Fibroblast of pulmonary artery (primary cell): ENCODE measurements around the gene RSKR.
A peak's percentile ranks its signal among the peaks of the same experiment; 100 is the strongest.

Experiments
- DNase-seq: peaks from one replicate; pipeline ENCODE4 v3.0.0-alpha.2; 2010; ENCODE audit warnings: low read depth
- H3K4me3 ChIP-seq: replicated peaks from 2 replicates; pipeline ENCODE4 v1.5.1; 2011; ENCODE audit warnings: low read depth, mild to moderate bottlenecking, control low read depth, low read length, moderate library complexity
- CTCF ChIP-seq: IDR thresholded peaks from 2 replicates; pipeline ENCODE4 v1.5.1; 2011; ENCODE audit warnings: mild to moderate bottlenecking, control low read depth, low read length, inconsistent platforms; ENCODE audit errors: missing control alignments

RSKR gene

GRCh38 chr17:28572259-28573039, 41.5 kb downstream of the RSKR start:
- no peak for DNase-seq
- no peak overlapping the region for H3K4me3 ChIP-seq
- TF ChIP-seq CTCF: no peak

DNA sequence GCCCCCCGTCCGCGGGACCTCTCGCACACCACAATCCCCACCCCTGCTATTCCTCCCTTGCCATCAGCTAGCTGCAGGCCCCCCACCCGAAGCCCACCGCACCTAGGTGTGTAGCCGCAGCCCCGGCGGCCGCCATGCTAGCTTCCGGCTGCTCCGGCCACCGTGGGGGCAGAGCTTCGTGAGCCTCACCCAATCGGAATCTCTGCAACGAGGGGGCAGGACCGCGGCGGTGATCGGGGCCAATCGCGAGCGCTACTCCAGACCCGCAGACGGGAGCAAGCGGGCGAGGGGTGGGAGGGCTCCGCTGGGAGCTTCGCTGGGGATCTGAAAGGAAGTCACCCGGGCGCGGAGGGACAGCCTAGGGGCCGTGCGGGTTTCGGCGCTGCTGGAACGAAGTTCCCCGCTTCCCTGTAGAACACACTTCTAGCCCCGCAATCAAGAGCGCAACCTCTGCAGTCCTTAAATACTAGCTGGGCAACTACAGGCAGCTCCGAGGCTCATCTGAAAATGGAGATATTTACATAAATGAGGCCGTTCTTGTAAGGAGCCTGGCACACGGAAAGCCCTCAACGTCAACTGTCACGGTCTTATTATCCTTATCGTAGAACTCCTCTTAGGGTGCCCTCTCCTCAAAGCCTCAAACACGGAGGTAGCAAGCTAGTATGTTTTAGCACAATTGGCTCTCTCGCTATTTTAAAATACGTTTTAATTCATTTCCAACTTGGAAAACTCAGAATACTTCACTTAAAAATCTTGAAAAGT, 42.4 kb downstream of the RSKR start, which contains the start of gene PIGS:
Gene PIGS (minus strand): TSS at position 164 of the 762 bp plus-strand sequence. CDS start 28 bp downstream, at position 136.
- peak within 1 kb of the TSS; percentile 96 for H3K4me3 ChIP-seq
- no peak for TF ChIP-seq CTCF
- peak; percentile 88 for DNase-seq

- no peak for DNase-seq
- no peak for TF ChIP-seq CTCF
- peak overlapping the region; percentile 96 for H3K4me3 ChIP-seq
Observed at GRCh38 chr17:28570716-28571360, 43.1 kb downstream of the RSKR start.

DNA sequence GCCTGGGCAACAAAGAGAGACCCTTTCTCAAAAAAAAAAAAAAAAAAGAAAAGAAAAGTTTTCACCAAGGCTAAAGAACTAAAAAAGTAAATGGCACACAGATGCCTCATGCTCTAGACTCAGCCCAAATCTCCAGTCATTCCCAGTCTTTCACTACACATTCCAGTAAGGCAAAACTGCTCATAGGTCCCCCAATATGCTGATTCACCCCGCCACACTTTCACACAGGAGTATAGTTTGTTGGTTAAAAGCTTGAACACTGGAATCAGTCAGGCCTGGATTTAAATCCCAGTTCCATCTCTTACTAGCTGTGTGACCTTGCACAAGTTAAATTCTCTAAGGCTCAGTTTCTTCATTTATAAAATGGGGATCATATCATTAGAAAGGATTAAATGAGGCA, 44.5 kb downstream of the RSKR start:
- no peak for TF ChIP-seq CTCF
- no peak overlapping the region for H3K4me3 ChIP-seq
- DNase-seq: no peak

- TF ChIP-seq CTCF: no peak
- no peak overlapping the region for H3K4me3 ChIP-seq
- DNase-seq: no peak
Observed at GRCh38 chr17:28567604-28568003, 46.4 kb downstream of the RSKR start.

DNA sequence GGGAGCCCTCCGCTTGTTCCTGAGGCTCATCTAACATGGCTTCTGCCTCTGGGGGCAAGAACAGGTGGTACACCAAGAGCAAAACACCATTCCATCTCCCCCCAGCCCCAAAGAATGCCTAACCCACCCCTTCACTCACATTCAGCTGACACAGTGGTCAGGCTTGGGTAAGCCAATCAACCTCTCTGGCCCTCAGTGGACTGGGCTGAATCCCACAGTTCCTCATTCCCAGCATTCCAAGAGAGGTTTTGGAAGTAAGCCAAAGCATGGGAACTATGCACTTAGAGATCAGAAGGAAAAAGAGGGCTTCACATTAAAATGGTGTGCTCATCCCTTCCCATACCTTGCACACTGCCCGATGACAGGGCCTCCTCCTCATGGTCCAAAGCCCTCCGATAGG, 50.5 kb downstream of the RSKR start:
- peak; percentile 70 for DNase-seq
- H3K4me3 ChIP-seq: no peak overlapping the region
- no peak for TF ChIP-seq CTCF
